Right hindlimb (tissue), 1 donor: ENCODE data around the gene SUCLA2.

Experiments used
- DNase-seq: peaks from one replicate; pipeline ENCODE4 v3.0.0-alpha.2; 2018

The SUCLA2 gene

DNA sequence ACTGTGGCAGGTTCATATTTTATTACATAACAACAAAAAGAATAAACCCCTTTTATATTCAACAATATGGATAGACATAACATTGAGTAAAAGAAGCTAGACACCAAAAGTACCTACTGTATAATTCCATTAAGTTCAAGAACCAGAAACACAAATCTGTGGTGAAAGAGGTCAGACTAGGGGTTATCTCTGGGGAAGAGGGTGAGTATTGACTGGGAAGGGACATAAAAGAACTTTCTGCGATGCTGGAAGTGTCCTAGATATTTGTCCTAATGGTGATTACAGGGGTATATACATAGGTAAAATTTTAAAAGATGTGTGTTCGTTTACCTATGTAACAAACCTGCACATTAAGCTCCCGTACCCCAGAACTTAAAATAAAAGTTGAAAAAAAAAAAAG is 103.0 kb downstream of the SUCLA2 start:
- no peak for DNase-seq

DNA sequence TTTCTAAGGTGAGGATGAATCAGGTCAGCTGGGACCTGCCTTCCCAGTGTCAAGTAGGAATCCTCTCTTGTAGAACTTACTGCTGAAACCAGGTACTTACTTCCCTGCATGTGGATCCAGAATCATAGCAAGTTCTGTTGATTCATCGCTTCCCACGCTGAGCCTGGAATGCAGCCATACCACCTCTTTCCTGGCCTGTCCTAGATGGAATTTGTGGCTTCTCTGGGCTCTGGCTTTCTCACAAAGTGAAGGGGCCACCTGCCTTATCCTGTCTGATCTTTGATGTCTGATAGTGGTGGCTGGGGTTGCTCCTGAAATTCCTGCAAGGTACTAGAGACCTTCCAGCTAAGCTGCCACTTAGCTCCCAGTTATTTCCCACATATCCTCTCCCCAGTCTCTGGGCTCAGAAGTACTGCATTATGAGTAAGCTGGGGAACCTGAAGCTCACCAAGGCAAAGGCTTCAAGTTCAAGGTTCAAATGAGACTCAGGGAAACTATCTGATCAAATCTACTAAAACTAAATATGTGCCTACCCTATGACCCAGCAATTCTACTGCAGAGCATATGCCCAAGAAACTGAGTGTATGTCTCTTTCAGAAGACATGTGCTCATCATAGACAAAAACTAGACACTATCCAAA is 103.5 kb downstream of the SUCLA2 start:
- no peak for DNase-seq

DNA sequence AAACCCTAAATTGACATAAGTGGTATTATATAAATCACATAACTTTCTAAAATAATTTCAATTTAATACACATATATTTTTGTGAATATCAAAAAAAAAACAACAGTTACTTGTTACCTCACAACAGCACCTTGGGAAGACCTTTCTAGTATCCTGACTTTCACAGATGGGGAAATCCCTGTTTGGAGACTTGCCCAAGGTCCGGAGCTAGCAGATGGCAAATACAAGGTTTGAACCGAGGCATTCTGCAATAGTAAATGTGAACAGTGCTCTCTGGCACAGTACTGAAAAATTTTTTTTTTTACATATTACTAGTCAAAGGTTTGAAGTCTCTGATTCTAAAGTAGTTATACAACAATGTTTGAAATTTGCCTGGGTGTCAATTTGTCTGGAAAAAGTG is 104.5 kb downstream of the SUCLA2 start:
- no peak for DNase-seq

DNA sequence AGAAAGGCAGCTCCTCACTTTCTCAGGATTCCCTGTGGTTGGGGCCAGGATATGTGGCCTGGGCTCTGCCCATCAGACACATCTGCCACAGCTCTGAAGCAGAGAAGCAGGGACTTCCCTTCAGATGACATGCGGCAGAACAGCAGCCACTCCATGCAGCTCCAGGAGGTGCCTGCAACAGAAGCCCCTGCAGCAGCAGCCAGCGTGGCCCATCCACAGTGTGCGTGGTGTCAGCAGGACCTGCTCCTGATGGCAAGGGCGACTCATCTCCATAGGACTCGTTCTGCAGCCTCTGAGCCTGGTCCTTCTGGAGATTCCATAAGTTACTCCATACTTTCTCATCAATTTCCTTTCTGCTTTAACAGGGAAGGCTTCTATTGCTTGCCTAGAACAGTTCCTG is 105.0 kb downstream of the SUCLA2 start:
- no peak for DNase-seq

DNA sequence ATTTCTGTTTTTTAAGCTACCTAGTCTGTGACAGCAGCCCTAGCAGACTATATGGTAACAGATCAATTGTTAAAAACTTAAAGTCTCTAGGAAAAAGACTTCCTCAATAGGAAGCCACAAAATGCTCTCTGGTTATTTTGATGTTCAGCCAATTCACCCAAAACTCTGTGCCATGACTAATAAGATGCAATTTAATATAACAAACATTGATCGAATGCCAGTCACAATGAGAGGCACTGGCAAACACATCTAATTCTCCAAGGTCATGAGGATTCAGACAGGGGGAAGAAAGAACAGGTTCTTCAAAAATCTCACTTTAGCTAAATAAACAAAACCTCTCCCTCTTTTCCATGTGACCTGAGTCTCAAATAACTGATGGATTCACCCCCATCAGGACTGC is 107.5 kb downstream of the SUCLA2 start:
- DNase-seq = no peak
